Measurements from ENCODE around the gene ATP6V1B1.
A peak's percentile ranks its signal among the peaks of the same experiment; 100 is the strongest.

ATP6V1B1 gene

GRCh38 chr2:70902067-70902442 lies 33.6 kb upstream of the ATP6V1B1 start:
- DNase-seq: no peak

GRCh38 chr2:70902579-70902978 lies 33.1 kb upstream of the ATP6V1B1 start:
- no peak for DNase-seq

- no peak for DNase-seq
These were observed 32.5 kb upstream of the ATP6V1B1 start for GRCh38 chr2:70903171-70903570.

GRCh38 chr2:70903641-70904340 lies 31.9 kb upstream of the ATP6V1B1 start:
- DNase-seq: no peak

- DNase-seq: no peak
These were observed 31.1 kb upstream of the ATP6V1B1 start for GRCh38 chr2:70904371-70905216.

GRCh38 chr2:70905443-70906421 lies 30.0 kb upstream of the ATP6V1B1 start:
- no peak for DNase-seq

- no peak for DNase-seq
These were observed 29.2 kb upstream of the ATP6V1B1 start for GRCh38 chr2:70906439-70907005.

- DNase-seq: no peak
These were observed 28.3 kb upstream of the ATP6V1B1 start for GRCh38 chr2:70907130-70908057.

- no peak for DNase-seq
These were observed 19.4 kb upstream of the ATP6V1B1 start for GRCh38 chr2:70916291-70916690.

- no peak for DNase-seq
These were observed 17.7 kb upstream of the ATP6V1B1 start for GRCh38 chr2:70918016-70918415.

- peak; percentile 76 for DNase-seq
These were observed 15.9 kb upstream of the ATP6V1B1 start for GRCh38 chr2:70919672-70920366.

GRCh38 chr2:70920367-70920715 lies 15.4 kb upstream of the ATP6V1B1 start:
- DNase-seq: no peak

GRCh38 chr2:70921031-70921430 lies 14.7 kb upstream of the ATP6V1B1 start:
- DNase-seq: no peak

- no peak for DNase-seq
These were observed 13.9 kb upstream of the ATP6V1B1 start for GRCh38 chr2:70921839-70922234.

- no peak for DNase-seq
These were observed 13.2 kb upstream of the ATP6V1B1 start for GRCh38 chr2:70922235-70923234.

GRCh38 chr2:70923378-70924015 lies 12.2 kb upstream of the ATP6V1B1 start:
- no peak for DNase-seq

- no peak for DNase-seq
These were observed 9.7 kb upstream of the ATP6V1B1 start for GRCh38 chr2:70926042-70926441.

GRCh38 chr2:70927138-70927537 lies 8.6 kb upstream of the ATP6V1B1 start:
- no peak for DNase-seq

GRCh38 chr2:70927641-70928040 lies 8.1 kb upstream of the ATP6V1B1 start:
- DNase-seq: no peak
